HS-5 (cell line): ENCODE data around the gene SH3BP2.

Experiments
- DNase-seq: peaks from one replicate; pipeline ENCODE4 v3.0.0-alpha.2; 2012; ENCODE audit warnings: low read depth

The SH3BP2 gene

DNA sequence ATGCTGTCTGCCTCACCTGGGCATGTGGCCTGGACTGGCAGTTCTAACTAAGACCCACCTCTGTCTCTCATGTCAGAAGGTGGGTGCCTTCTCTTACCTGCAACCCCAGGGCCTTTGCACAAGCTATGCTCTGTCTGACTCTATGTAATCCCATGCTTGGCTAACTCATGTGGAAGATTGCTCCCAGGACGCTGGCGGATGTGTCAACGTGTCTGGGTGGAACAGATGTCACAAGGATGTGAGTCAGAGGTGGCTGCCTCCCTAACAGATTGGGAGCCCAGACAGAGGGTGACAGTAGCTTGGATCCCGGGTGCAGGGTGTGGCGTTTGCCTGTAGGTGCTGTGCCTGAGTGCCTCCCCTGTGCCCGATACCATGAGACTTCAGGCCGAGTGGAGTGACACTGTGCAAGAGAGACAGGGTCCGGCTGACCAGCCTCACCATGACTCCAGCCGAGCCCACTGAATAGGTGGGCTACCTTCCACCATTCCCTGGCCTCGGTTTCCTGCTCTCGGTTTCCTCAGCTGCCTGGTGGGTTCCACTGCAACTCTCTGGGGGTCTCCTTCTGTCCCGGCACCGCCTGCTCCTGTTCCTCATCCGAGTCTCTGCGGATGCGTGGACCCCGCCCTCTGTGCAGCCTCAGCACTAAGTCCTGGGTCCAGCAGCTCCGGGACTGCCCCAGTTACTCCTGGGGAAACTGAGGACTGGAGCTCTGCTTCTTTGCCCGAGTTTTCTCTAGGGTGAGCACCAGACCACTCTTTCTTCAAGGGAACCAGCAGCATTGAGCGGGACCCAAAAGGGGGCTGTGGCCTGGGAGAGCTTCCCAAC lies 11.0 kb downstream of the SH3BP2 start:
- DNase-seq: no peak

DNA sequence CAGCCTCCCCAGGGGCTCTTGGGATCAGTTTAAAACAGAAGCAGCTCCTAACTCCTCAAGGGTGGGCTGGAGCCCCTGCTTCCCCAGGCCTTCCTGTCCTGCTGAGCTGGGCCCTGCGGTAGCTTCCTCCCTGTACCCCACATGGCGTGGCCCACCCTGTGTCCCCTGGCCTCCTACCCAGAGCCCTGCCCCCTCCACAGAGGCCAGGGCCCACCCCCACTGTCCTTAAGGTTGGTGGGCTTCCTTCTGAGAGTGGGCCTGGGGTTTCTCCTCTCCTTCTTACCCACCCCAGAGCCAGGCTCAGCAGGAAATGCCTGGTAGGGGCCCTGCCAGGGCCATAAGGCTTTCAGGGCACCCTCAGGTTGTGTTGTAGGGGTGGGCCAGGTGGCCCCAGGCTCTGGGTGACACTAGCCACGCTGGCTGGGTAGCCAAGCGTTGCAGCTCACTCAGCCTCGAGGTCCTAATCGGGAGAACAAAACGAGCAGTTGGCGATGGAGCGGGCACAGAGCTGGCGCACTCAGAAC lies 11.6 kb downstream of the SH3BP2 start:
- no peak for DNase-seq

DNA sequence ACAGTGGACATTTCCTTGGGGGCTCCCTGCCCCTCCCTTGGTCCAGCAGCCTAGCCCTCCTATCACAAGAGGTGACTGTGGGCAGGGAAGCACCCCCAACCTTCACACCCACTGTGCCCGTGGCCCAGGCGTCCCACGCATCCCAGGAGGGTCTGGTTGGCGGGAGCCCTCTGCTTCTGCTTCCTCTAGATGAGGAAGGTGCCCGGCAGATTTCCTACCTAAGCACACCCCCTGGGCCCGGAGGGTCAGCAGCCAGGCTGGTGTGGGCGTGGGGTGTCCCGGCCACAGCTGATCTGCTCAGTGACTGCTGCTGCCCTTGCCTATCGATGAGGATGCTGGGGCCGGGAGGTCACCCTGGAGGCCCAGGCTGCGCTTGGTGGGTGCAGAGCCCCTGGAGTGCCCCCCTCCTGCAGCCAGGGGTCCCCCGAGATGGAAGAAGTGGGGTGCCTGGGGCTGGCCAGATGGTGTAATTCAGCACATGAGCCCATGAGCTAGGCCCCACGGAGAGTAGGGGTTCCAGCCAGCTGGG lies 12.2 kb downstream of the SH3BP2 start:
- no peak for DNase-seq

DNA sequence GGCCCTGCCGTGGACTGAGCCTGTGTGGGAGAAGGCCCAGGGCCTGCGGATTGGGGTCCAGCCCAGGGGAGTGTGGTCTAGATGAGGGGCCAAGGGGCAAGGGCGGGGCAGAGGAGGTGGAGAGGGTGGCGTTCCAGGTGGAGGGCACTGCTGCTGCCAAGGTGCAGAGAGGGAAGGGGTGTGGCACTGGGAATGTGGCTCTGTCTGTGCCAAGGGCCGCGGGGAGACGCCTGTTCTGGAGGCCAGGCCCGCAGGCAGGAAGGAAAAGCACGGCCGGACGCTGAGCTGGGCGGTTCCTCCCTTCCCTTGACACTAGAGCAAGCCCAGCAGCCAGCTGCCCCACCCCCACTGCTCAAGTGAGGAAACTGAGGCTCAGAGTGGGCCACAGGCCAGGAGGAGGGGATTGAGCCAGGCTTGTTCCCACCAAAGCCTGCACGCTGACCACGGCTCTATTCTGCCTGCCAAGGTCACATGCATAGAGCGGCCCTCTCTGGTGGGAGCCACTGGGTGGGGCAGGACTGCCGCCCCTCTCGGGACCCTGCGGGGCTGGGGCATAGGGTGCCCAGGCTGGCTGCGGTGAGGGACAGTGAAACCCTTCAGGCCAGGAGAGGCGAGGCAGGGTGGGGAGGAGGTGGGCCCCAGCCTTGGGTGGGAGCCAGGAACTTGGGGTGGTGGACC lies 13.0 kb downstream of the SH3BP2 start:
- no peak for DNase-seq

DNA sequence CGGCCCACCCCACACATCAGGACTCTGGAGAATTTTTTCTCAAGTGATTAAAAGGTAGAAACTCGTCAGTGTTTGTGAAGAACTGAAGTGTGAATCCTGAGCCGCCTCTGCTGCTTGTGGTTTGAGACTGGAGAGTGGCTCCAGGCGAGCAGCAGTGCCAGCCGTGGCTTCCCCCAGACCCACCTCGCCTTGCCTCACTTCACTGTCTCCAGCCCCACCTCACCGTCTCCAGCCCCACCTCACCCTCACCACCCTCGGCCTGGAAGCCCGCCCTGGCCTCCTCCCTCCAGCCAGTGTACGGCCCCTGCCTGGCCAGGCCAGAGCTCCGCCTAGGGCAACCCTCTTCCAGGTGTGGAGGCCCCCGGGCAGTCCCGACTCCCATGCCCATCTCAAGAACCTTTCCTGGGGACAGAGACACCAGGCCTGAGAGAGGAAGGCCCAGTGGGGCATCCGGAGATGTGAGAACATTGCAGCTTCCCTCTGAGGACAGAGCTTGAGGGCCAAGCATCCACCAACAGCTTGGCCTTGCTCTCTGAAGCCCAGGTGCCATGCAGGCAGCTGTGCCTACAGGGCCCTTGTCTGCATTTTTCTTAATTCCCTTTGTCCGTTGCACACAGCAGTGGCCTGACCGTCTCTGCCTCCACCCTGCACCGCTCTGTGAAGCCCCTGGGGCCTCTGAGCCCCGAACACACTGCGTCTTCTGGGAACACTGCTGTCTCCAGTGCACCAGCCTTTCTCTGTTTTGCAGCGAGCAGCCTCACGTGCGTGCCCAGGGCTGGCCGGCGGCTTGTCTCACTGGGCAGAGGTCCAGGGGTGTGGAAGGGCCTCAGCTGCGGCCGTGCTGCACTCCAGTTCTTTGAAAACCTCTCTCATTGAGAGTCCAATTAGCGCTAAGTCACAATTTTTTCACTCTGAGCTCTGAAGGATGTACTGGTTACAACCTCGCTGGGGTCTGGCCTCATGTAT lies 13.8 kb downstream of the SH3BP2 start:
- DNase-seq: no peak

DNA sequence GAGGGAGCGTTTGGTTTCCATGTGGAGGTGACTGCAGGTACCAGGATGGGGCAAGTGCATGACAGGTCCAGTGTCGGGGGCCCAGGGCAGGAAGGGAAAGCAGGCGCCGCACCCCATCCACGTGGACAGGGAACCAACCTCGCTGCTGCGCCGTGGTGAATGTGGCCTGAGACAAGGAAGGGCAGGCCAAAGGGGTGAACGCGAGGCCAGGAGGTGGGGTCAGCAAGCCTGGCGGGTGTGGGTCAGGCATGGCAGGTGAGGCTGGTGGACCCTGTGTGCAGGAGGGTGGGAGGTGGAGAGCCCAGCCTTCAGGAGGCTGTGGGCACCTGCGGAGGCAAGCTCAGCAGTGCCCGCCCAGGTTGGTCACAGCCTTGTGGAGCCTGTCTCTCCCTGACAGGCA lies 14.7 kb downstream of the SH3BP2 start:
- DNase-seq: no peak

DNA sequence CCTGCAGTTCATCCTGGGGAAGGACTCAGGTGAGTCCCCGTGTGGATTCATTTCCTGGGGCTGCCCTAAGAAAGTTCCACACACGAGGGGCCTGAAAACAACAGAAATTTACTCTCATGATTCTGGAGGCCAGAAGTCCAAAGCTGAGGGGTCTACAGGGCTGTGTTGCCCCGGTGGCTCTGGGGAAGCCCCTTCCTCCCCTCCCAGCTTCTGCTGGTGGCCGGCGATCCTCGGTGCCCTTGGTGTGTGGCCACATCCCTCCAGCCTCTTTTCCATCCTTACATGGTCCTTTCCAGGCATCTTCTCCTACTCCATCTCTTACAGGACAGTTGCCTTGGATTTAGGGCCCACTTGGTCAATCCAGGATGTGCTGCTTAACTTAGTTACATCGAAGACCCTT lies 15.1 kb downstream of the SH3BP2 start:
- no peak for DNase-seq

DNA sequence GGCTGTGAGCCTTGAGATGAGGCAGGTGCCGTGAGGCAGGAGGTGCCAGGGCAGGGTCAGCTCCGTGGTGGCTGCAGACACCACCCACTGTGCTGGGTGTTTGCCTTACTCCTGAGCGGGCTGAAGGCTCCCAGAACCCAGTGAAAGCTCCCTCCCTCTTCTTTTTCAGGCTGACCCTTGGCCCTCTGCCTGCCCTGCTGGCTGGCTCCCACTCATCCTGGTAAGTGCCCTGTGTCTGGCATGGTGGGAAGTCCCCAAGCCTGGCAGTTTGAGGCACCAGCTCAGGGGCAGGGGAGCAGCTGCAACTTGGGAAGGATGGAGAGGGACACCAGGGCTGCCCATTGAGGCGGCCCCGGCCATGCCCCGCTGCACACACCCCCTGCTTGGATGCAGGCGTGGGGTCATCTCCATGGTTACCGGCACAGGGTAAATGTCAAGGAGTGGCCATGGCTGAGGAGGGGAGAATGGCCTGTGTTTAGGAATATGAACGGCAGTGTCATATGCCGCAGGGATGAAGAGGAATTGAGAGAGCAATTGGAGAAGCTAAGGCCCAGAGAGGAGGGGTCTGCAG lies 16.8 kb downstream of the SH3BP2 start:
- DNase-seq: no peak

DNA sequence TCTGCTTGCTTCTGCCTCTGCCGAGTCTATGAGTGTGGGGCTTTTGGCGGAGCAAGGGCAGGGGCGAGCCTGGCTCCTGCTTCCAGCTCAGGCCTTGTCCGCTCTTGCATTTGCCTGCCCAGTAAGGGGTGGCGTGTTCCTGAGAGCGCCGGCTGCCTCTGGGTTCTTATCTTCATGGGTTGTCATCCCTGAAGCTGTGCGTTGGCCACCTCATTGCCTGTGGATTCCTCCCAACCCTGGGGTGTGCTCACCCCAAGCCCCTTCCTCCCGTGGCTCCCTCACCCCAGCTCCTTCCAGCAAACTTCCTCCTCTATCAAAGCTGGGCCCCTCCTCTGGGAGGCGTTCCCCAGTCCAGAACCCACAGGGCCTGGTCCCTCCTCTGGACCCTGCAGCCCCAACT lies 17.5 kb downstream of the SH3BP2 start:
- no peak for DNase-seq

DNA sequence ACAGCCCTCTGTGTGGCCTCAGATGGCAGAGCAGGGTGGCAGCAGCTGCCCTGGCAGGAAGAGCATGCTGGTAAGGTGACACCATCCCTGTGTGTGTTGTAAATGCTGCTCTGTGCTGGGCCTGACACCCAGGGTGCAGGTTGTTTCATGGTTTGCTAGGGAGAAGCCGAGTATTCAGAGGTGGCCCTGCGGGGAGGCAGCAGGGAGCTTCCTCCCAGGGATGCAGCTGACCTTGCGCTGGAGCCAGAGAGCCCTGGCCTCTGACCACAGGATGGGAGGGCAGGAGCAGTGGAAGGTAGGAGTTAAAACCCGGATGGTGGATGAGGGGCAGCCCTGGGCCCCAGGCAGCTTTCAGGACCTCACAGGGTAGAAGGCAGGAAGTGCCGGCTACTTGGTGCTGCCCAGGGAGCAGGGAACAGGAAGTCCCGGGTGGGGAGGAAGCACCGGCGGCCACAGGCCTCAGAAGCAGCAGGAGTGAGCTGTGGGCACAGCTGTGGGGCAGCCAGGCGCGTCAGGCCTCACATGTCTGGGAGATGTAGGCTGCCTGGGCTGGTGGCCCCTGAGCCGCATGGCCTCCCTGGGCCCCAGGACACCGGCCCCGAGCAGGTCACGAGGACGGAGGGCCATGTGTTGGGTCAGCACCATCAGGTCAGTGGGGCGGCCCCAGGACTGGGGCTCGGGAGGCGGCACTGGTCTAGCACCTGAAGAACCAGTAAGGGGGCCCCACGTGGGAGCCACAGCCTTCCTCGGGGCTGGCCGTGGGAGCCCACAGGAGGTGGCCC lies 19.1 kb downstream of the SH3BP2 start:
- peak; percentile 41 for DNase-seq

DNA sequence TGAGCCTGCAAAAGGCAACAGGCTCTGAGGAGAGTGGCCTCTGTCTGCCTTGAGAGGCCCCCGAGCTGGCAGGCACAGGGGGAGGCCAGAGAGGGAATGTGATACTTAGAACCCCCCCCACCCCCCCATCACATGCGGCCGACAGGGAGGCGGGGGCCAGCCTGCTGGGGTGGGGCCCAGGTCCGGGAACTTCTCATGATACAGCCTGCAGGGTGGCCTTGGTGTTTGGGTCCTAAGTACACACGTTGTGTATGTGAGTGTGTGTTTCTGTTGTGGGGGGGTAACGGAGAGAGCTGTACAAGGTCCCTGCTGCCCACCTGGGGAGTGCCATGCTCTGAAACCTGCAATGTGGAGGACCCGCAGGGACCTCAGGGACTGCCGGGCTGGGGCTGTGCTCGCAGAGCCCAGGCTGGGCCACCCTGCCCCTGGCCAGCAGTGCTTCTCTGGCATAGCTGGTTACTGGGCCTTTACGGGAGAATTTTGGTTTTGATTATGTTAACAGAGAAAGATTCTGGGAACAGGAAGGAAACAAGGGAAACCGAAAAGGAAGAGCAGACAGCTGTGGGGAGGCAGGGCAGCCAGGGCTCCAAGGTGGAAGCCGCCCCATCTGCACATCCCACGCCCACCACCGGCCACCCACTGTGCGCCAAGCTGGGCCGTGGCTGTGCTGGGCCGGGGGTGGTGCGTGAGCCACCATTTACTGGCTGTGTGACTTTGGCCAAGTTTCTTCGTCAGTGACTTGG lies 19.9 kb downstream of the SH3BP2 start:
- DNase-seq: no peak

DNA sequence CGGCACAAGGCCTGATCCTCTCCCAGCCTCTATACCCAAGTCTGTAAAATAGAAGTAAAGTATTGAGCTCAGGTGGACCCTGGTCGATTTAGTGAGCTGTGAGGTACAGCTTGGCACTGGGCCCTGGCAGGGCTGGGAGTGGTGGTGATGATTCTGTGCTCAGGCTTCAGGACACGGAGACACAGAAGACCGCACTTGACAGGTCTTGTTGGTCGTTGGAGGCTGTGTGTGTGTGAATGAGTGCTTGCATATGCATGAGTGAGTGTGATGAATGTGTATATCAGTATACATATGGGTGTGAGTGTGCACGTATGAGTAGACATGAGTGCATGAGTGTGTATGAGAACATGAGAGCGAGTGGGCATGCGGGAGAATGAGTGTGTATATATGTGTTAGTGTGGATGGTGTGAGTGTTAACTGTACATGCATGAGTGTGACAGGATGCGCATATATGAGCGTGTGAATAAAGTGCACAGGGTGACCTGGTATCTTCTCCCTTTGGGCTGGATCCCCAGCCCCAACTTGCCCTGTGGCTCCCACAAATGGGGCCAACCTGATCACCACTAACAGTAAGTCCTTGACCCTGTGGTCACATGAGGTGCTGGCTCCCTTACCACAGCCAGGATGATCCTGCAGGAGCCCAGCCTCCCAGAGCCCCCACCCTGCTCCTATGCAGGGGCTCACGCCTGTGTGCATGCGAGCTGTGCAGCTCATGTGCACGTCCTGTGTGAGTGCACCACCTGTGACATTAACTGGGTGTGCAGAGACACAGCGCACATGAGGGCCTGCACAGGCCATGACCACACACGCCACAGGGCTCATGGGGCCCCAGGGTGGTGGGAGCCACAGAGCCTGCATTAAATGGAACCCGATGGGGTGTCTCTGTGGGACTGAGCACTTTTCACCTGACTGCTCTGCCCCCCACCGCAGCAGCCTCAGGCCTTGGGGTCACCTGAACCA lies 20.8 kb downstream of the SH3BP2 start:
- no peak for DNase-seq

DNA sequence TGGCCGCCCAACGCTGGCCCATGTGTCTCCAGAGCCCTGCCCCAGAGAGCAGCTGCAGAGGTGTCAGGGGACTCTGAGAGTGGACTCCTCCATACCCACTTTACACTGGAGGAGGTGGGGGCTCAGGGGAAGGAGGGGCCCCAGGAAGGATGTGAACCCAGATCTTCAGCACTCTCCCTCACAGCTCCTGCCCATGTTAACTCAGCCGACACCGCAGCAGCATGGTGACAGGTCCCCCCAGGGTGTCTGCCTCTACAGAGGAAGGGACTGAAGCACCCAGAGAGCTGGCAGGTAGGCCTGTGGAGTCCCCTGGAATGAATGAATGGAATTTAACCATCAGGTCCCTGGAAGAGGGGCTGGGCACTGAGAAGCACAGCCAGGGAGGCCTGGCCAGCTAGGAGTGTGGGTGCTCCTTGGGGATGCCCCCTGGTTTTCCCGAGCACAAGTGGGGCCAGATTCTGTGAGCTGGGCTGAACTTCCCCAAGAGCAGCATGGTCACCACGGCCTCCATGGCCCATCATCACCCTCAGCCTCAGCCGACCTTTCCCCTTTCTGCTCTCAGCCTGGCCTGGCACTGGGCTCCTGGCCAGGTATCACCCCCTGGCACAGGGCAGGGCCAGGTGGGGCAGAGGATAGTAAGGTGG lies 21.9 kb downstream of the SH3BP2 start:
- no peak for DNase-seq

DNA sequence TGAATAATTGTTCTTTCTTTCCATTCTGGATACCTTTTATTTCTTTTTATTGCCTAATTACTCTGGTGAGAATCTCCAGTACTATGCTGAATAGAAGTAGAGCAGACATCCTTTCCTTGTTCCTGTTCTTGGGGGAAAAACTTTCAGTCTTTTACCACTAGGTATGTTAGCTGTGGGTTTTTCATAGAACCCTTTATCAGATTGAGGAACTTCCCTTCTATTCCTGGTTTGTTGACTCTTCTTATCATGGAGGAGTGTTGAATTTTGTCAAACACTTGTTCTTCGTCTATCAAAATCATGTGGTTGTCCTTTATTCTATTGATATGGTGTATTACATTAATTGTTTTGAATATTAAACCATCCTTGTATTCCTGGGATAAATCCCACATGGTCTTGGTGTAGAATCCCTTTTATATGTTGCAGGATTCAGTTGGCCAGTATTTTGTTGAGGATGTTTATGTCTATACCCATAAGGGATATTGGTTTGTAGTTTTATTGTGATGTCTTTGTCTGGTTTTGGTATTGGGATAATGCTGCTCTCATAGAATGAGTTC lies 23.6 kb downstream of the SH3BP2 start:
- no peak for DNase-seq

DNA sequence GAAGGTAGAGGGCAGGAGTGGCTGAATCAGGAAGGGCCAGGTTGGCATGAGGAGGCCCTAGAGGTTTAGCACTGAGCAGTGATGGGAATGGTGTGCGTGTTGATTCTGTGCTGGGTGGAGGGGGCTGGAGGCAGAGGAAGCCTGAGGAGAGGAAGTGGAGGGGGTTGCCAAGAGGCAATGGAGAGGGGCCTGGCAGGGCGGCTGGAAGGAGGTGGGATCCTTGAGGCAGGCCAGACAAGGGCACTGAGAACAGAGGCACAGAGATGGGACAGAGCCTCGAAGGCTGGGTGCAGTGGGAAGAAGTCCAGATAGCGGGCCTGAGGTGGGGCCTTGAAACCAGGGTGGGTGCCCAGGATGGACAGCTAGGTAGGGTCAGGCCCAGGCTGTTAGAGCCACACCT lies 24.3 kb downstream of the SH3BP2 start:
- no peak for DNase-seq

DNA sequence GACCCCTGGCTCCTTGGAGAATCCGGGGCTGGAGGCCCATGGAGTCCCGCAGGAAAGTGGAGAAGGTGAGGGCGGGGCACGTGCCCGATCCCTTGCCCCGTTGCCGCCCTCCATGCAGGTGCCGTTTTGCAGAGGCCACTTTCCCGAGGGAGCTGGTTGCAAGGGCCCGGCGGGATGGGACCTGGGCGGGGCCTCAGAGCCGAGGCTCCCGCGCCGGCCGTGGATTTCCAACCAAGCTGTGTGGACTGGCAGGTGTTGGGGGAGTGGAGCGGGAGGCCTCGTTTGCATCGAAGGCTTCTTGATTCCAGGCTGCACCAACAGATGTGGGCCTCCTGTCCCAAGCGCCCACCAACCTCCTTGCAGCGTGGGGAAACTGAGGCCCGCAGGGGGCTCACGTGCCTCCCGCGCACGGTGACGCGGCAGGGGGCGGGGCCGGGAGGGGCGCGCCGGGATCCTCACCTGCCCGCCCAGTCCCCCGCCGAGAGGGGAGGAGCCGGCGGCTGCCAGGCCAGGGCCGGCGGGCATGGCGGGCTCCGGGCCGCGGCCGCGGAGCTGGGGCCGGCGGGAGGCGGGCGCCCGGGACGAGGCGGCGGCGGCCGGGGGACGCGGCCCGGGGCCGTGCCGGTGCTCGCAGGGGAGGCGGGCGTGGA lies 24.9 kb downstream of the SH3BP2 start:
- DNase-seq: no peak

DNA sequence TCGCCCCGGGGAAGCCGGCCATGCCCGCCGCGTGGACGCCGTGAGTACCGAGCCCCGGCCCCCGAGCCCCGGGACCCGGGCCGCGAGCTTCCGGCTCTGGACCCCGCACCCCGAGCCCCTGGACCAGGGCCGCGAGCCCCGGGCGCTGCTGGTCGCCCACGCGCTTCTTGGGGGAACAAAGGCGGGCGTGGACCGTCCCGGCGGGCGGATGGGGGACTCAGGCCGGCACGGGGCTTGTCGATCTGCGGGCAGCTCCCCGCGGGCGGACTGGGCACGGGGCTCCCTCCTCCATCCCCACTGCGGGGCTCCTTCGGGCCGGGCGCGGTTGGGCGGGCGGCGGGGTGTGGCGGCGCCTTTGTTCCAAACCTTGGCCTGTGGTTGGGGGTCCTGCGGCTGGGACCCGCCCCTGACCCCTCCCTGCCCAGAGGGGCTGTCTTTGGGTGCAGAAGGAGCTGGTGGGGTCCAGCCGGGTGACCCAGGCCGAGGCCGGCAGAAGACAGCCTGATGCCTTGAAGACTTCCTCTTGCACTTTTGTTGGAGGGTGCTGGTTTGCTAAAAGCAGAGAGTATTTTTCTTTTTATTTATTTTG lies 25.6 kb downstream of the SH3BP2 start:
- no peak for DNase-seq
